Smooth muscle cell (in vitro differentiated cells): ENCODE data around the gene GXYLT1. TPM values are rescaled to one million over a fixed set of nuclear protein-coding genes. Genes with fewer than 3 reads are reported as not detected.
A peak's percentile ranks its signal among the peaks of the same experiment; 100 is the strongest.

Experiments used
- DNase-seq: peaks from one replicate; lab custom pipeline; 2025; ENCODE audit not compliant: unreplicated experiment; lab: John Stamatoyannopoulos, UW
- H2AFZ ChIP-seq: fragments of 200-600 bp; sonication (generic); 2 replicates; pipeline ENCODE4 v1.6.0; 2016; ENCODE audit warnings: antibody characterized with exemption, low read depth, mild to moderate bottlenecking
- H3F3A ChIP-seq: fragments of 200-600 bp; sonication (generic); 2 replicates; pipeline ENCODE4 v1.6.0; 2017; ENCODE audit warnings: antibody characterized with exemption, low read depth
- H3K27ac ChIP-seq: fragments of 200-600 bp; sonication (generic); 2 replicates; pipeline ENCODE4 v1.5.1; 2016; ENCODE audit warnings: low read depth, mild to moderate bottlenecking
- H3K27me3 ChIP-seq: fragments of 200-600 bp; sonication (generic); 2 replicates; pipeline ENCODE4 v1.6.1; 2016; ENCODE audit warnings: low read depth, mild to moderate bottlenecking
- H3K36me3 ChIP-seq: fragments of 200-600 bp; sonication (generic); 2 replicates; pipeline ENCODE4 v1.5.1; 2016; ENCODE audit warnings: low read depth
- H3K4me1 ChIP-seq: fragments of 200-600 bp; sonication (generic); 2 replicates; pipeline ENCODE4 v1.5.1; 2016; ENCODE audit warnings: low read depth
- H3K4me2 ChIP-seq: fragments of 200-600 bp; sonication (generic); 2 replicates; pipeline ENCODE4 v1.6.0; 2016; ENCODE audit warnings: mild to moderate bottlenecking
- H3K4me3 ChIP-seq: fragments of 200-600 bp; sonication (generic); 2 replicates; pipeline ENCODE4 v1.5.1; 2016; ENCODE audit warnings: mild to moderate bottlenecking
- H3K79me2 ChIP-seq: fragments of 200-600 bp; sonication (generic); 2 replicates; pipeline ENCODE4 v1.6.0; 2016; ENCODE audit warnings: low read depth, mild to moderate bottlenecking
- H3K9ac ChIP-seq: fragments of 200-600 bp; sonication (generic); 2 replicates; pipeline ENCODE4 v1.6.0; 2016; ENCODE audit warnings: low read depth
- H3K9me3 ChIP-seq: fragments of 200-600 bp; sonication (generic); replicated peaks from 2 replicates; pipeline ENCODE4 v1.5.1; 2016; ENCODE audit warnings: low read depth
- H4K20me1 ChIP-seq: fragments of 200-600 bp; sonication (generic); 2 replicates; pipeline ENCODE4 v1.6.0; 2016; ENCODE audit warnings: low read depth
- CTCF ChIP-seq: fragments of 200-600 bp; sonication (generic); IDR thresholded peaks from 2 replicates; pipeline ENCODE4 v1.5.1; 2017; ENCODE audit warnings: borderline replicate concordance, mild to moderate bottlenecking, antibody characterized with exemption; ENCODE audit not compliant: insufficient read depth, poor library complexity, severe bottlenecking
- WGBS: methylation state at CpG from one replicate; pipeline ENCODE4 v1.1.7; 2016; ENCODE audit warnings: low lambda C conversion rate; 5-methylcytosine and 5-hydroxymethylcytosine counted together
- polyA plus RNA-seq: library from polyadenylated mRNA; unstranded; fragments of >200 nt; fragmentation: Nextera tagmentation; extraction: Ambion mirVana; gene quantifications from 2 replicates; pipeline ENCODE4 v1.2.1, GENCODE V29; 2016
- total RNA-seq: library from RNA; depleted of rRNA; stranded (reverse); fragments of >200 nt; gene quantifications from 2 replicates; pipeline ENCODE4 v1.2.3, GENCODE V29; 2014

The GXYLT1 gene
- total and polyA plus RNA-seq, 2 experiments from 2014 or later: 10.7 to 20.6 TPM

- Histone ChIP-seq H3F3A (no peaks in the 10 kb centered on the region), H3K9me3 (no peaks in the 10 kb centered on the region), H4K20me1 (peaks cover 42% of the 10 kb centered on the region), H3K36me3 (no peaks in the 10 kb centered on the region), H2AFZ (no peak overlapping the region), H3K27me3 (no peaks in the 10 kb centered on the region), H3K79me2 (peaks cover 81% of the 10 kb centered on the region), H3K4me2 (peak overlapping the region; percentile 16), H3K4me3 (no peak overlapping the region), H3K9ac (no peak overlapping the region), H3K4me1 (no peaks in the 10 kb centered on the region), H3K27ac (peak overlapping the region; percentile 6)
- no peak for TF ChIP-seq CTCF
- DNase-seq: no peak
- 75% methylated on average over 3 of the region's 3 CpGs for WGBS
Measured at GRCh38 chr12:42135259-42135814, 9.3 kb downstream of the GXYLT1 start.

GRCh38 chr12:42130672-42131402 is 13.8 kb downstream of the GXYLT1 start:
- Histone ChIP-seq H4K20me1 (peaks cover 31% of the 10 kb centered on the region), H3F3A (no peaks in the 10 kb centered on the region), H3K27me3 (no peaks in the 10 kb centered on the region), H3K36me3 (no peaks in the 10 kb centered on the region), H3K4me3 (no peak overlapping the region), H3K4me1 (no peaks in the 10 kb centered on the region), H3K27ac (peak overlapping the region; percentile 86), H3K79me2 (peaks cover 77% of the 10 kb centered on the region), H3K9me3 (no peaks in the 10 kb centered on the region), H2AFZ (no peak overlapping the region), H3K4me2 (peak overlapping the region; percentile 61), H3K9ac (peak overlapping the region; percentile 48)
- 62% methylated on average over 4 of the region's 4 CpGs for WGBS
- no peak for DNase-seq
- TF ChIP-seq CTCF: no peak

- TF ChIP-seq CTCF: peak; percentile 79
- Histone ChIP-seq H3K9ac (no peak overlapping the region), H3K27ac (peak overlapping the region; percentile 86), H3K27me3 (no peaks in the 10 kb centered on the region), H2AFZ (no peak overlapping the region), H3K9me3 (no peaks in the 10 kb centered on the region), H3K4me1 (no peaks in the 10 kb centered on the region), H3K4me3 (no peak overlapping the region), H3K4me2 (peak overlapping the region; percentile 4), H3K36me3 (no peaks in the 10 kb centered on the region), H3F3A (no peaks in the 10 kb centered on the region), H3K79me2 (peaks cover 72% of the 10 kb centered on the region), H4K20me1 (peaks cover 28% of the 10 kb centered on the region)
- 40% methylated on average over 4 of the region's 4 CpGs for WGBS
- no peak for DNase-seq
Measured at GRCh38 chr12:42129595-42130204, 15.0 kb downstream of the GXYLT1 start.
